C4-2B (cell line): Measurements from ENCODE around the gene FUT8.

ENCODE experiments used
- H3K27ac ChIP-seq: fragments of 450-650 bp; 2 replicates; pipeline ENCODE4 v1.5.1; 2017
- CTCF ChIP-seq: fragments of 450-650 bp; conservative IDR thresholded peaks from 2 replicates; pipeline ENCODE4 v1.5.1; 2017; ENCODE audit warnings: mild to moderate bottlenecking
- ZFX ChIP-seq: fragments of 450-650 bp; IDR thresholded peaks from 2 replicates; pipeline ENCODE4 v1.6.1; 2017

Gene FUT8

GRCh38 chr14:65753061-65753460 is 340.5 kb downstream of the FUT8 start:
- no peak for TF ChIP-seq CTCF
- TF ChIP-seq ZFX: no peak
- H3K27ac ChIP-seq: no peak overlapping the region

GRCh38 chr14:65755331-65755730 is 342.8 kb downstream of the FUT8 start:
- TF ChIP-seq CTCF: no peak
- TF ChIP-seq ZFX: no peak
- H3K27ac ChIP-seq: no peak overlapping the region

GRCh38 chr14:65756880-65757279 is 344.4 kb downstream of the FUT8 start:
- no peak overlapping the region for H3K27ac ChIP-seq
- TF ChIP-seq CTCF (no peak), ZFX (no peak)

- no peak for TF ChIP-seq CTCF
- no peak for TF ChIP-seq ZFX
- H3K27ac ChIP-seq: no peak overlapping the region
Observed at GRCh38 chr14:65769151-65769550, 356.6 kb downstream of the FUT8 start.

GRCh38 chr14:65770681-65771080 is 358.2 kb downstream of the FUT8 start:
- TF ChIP-seq CTCF: no peak
- no peak for TF ChIP-seq ZFX
- H3K27ac ChIP-seq: no peak overlapping the region

GRCh38 chr14:65771271-65771670 is 358.7 kb downstream of the FUT8 start:
- TF ChIP-seq CTCF (no peak), ZFX (no peak)
- no peak overlapping the region for H3K27ac ChIP-seq

GRCh38 chr14:65772466-65772865 is 359.9 kb downstream of the FUT8 start:
- TF ChIP-seq CTCF (no peak), ZFX (no peak)
- H3K27ac ChIP-seq: peak overlapping the region; percentile 85
